NCI-H510A treated with DMSO at 0.1 percent for 48 hours (cell line): Measurements from ENCODE around the gene MEPE.

Source experiments
- DNase-seq: peaks from one replicate; lab custom pipeline; 2025; lab: John Stamatoyannopoulos, UW

MEPE gene

GRCh38 chr4:87832669-87833068, at the start of gene MEPE:
Gene MEPE (plus strand): TSS chr4:87832969. CDS start chr4:87834715, 1,746 bp downstream.
- DNase-seq: no peak

- no peak for DNase-seq
Measured at GRCh38 chr4:87783781-87784180, 49.0 kb upstream of the MEPE start.

GRCh38 chr4:87785731-87786509, 46.8 kb upstream of the MEPE start:
- no peak for DNase-seq

GRCh38 chr4:87799301-87800113, 33.3 kb upstream of the MEPE start, which contains the start of gene IBSP:
Gene IBSP (plus strand): TSS chr4:87799554. CDS start chr4:87802362, 2,808 bp downstream.
- DNase-seq: no peak

- no peak for DNase-seq
Measured at GRCh38 chr4:87802858-87803257, 29.9 kb upstream of the MEPE start.

GRCh38 chr4:87803421-87803820, 29.3 kb upstream of the MEPE start:
- DNase-seq: no peak

GRCh38 chr4:87804871-87805270, 27.9 kb upstream of the MEPE start:
- no peak for DNase-seq

- no peak for DNase-seq
Measured at GRCh38 chr4:87805971-87806370, 26.8 kb upstream of the MEPE start.

GRCh38 chr4:87806520-87806919, 26.2 kb upstream of the MEPE start:
- DNase-seq: no peak

GRCh38 chr4:87807402-87807801, 25.4 kb upstream of the MEPE start:
- no peak for DNase-seq

- no peak for DNase-seq
Measured at GRCh38 chr4:87811977-87812376, 20.8 kb upstream of the MEPE start.

GRCh38 chr4:87819281-87819919, 13.4 kb upstream of the MEPE start:
- no peak for DNase-seq

- no peak for DNase-seq
Measured at GRCh38 chr4:87823200-87823599, 9.6 kb upstream of the MEPE start.

GRCh38 chr4:87823724-87824123, 9.0 kb upstream of the MEPE start:
- no peak for DNase-seq

GRCh38 chr4:87824352-87824751, 8.4 kb upstream of the MEPE start:
- DNase-seq: no peak

- no peak for DNase-seq
Measured at GRCh38 chr4:87834401-87834800, 1.6 kb downstream of the MEPE start.

GRCh38 chr4:87835197-87835596, 2.4 kb downstream of the MEPE start:
- no peak for DNase-seq

GRCh38 chr4:87835743-87836142, 3.0 kb downstream of the MEPE start:
- no peak for DNase-seq

GRCh38 chr4:87838205-87838604, 5.4 kb downstream of the MEPE start:
- no peak for DNase-seq

- DNase-seq: peak; percentile 57
Measured at GRCh38 chr4:87838890-87839591, 6.3 kb downstream of the MEPE start.

- no peak for DNase-seq
Measured at GRCh38 chr4:87839592-87839946, 6.8 kb downstream of the MEPE start.

- DNase-seq: no peak
Measured at GRCh38 chr4:87840149-87840548, 7.4 kb downstream of the MEPE start.
